Neural progenitor cell (in vitro differentiated cells): ENCODE data around the gene GBP4.

ENCODE experiments used
- EZH2 ChIP-seq: fragments of 200-600 bp; sonication (generic); IDR thresholded peaks from 2 replicates; pipeline ENCODE4 v1.6.1; 2017; ENCODE audit warnings: antibody characterized with exemption, mild to moderate bottlenecking, moderate library complexity
- TF ChIP-seq, protein P1 (sequence below): fragments of 200-600 bp; sonication (generic); IDR thresholded peaks from 2 replicates; pipeline ENCODE4 v1.5.1; 2017; ENCODE audit warnings: antibody characterized with exemption, mild to moderate bottlenecking

DNA sequence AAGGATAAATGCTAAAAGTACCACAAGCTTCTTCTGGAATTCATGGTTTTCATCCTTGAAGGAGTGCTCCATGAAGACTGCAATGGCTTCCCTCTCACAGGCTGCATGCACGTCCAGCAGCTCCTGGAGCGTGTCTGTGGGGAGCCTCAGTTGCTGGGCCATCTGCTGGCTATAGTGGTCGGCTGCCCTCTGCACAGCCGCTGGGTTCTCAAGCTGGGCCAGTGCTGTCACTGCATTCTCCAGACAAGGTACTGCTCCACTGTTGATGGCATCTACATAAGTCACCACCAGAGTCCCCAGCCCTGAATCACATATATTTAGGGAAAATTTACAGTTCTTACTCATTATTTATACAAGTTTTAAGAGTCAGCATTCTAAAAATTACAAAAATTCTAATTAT, 8.7 kb downstream of the GBP4 start:
- no peak for TF ChIP-seq EZH2
- TF ChIP-seq, protein P1, sequence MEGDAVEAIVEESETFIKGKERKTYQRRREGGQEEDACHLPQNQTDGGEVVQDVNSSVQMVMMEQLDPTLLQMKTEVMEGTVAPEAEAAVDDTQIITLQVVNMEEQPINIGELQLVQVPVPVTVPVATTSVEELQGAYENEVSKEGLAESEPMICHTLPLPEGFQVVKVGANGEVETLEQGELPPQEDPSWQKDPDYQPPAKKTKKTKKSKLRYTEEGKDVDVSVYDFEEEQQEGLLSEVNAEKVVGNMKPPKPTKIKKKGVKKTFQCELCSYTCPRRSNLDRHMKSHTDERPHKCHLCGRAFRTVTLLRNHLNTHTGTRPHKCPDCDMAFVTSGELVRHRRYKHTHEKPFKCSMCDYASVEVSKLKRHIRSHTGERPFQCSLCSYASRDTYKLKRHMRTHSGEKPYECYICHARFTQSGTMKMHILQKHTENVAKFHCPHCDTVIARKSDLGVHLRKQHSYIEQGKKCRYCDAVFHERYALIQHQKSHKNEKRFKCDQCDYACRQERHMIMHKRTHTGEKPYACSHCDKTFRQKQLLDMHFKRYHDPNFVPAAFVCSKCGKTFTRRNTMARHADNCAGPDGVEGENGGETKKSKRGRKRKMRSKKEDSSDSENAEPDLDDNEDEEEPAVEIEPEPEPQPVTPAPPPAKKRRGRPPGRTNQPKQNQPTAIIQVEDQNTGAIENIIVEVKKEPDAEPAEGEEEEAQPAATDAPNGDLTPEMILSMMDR: no peak
